Stimulated activated CD4-positive, alpha-beta T cell treated with anti-CD3 and anti-CD28 coated beads, Interleukin-12 subunit alpha, Interleukin-12 subunit beta, amount 100 ng/mL, for 24 hours (primary cell): ENCODE results near the gene CUEDC1.
A peak's percentile ranks its signal among the peaks of the same experiment; 100 is the strongest.
"Not testable (repeated sequence)": the region's sequence is repeated elsewhere in the genome, so short reads cannot be mapped to it uniquely, and the experiment has no call there.

Source experiments
- DNase-seq, 2 experiments: peaks; one replicate each; pipeline ENCODE4 v3.0.0-alpha.2; 2020; ENCODE audit warnings: low read depth in 2 of 2

Gene CUEDC1

GRCh38 chr17:57860414-57860999 is 94.7 kb downstream of the CUEDC1 start:
- no peak for DNase-seq

- no peak for DNase-seq
These were observed 95.4 kb downstream of the CUEDC1 start for GRCh38 chr17:57859601-57860413.

- no peak for DNase-seq
These were observed 96.4 kb downstream of the CUEDC1 start for GRCh38 chr17:57858838-57859237.

GRCh38 chr17:57856792-57857620 is 98.2 kb downstream of the CUEDC1 start:
- no peak for DNase-seq

- no peak for DNase-seq
These were observed 99.7 kb downstream of the CUEDC1 start for GRCh38 chr17:57855391-57856035.

- no peak for DNase-seq
These were observed 101.5 kb downstream of the CUEDC1 start for GRCh38 chr17:57853695-57854094.

GRCh38 chr17:57852955-57853328 is 102.3 kb downstream of the CUEDC1 start:
- no peak for DNase-seq

- no peak for DNase-seq
These were observed 102.9 kb downstream of the CUEDC1 start for GRCh38 chr17:57852092-57852954.

- peak; percentile 94 for DNase-seq
These were observed 105.1 kb downstream of the CUEDC1 start, which contains the start of gene MRPS23 for GRCh38 chr17:57849874-57850754. MRPS23 (minus strand) TSS chr17:57850044; CDS start chr17:57850010, 34 bp downstream.

- DNase-seq: no peak
These were observed 105.9 kb downstream of the CUEDC1 start for GRCh38 chr17:57849163-57849873.

- not testable (repeated sequence) for DNase-seq
These were observed 108.9 kb downstream of the CUEDC1 start for GRCh38 chr17:57846056-57846945.

GRCh38 chr17:57842280-57842679 is 112.9 kb downstream of the CUEDC1 start:
- DNase-seq: no peak

GRCh38 chr17:57839571-57839923 is 115.7 kb downstream of the CUEDC1 start:
- no peak for DNase-seq

- DNase-seq: no peak
These were observed 116.2 kb downstream of the CUEDC1 start for GRCh38 chr17:57838857-57839570.

GRCh38 chr17:57838453-57838852 is 116.8 kb downstream of the CUEDC1 start:
- no peak for DNase-seq

- no peak for DNase-seq
These were observed 119.8 kb downstream of the CUEDC1 start for GRCh38 chr17:57835333-57835900.

GRCh38 chr17:57834146-57834741 is 121.0 kb downstream of the CUEDC1 start:
- no peak for DNase-seq
